Stomach (tissue), 9 donors: ENCODE data around the gene BNIP3. TPM values are rescaled to one million over a fixed set of nuclear protein-coding genes. Genes with fewer than 3 reads are reported as not detected.
A peak's percentile ranks its signal among the peaks of the same experiment; 100 is the strongest.

Experiments used
- DNase-seq, 2 donors: peaks; one replicate each; pipeline versions ENCODE4 v3.0.0 to v3.0.0-alpha.2; 2013 to 2019
- H3K27ac ChIP-seq, 5 donors: fragments of 200-600 bp in 4 of 5; sonication (generic) in 4 of 5; one replicate each; pipeline ENCODE4 v1.5.1; 2013 to 2019; ENCODE audit warnings: mild to moderate bottlenecking in 1 of 5, moderate library complexity in 1 of 5
- H3K27me3 ChIP-seq, 3 donors: fragments of 200-600 bp; sonication (generic); one replicate each; pipeline ENCODE4 v1.5.1; 2017 to 2019; ENCODE audit warnings: mixed run types in 1 of 3
- H3K36me3 ChIP-seq, 4 donors: fragments of 200-600 bp; sonication (generic); 1 replicate in 3 of 4; 2 replicates in 1 of 4; pipeline ENCODE4 v1.5.1; 2016 to 2019
- H3K4me1 ChIP-seq, 4 donors: fragments of 200-600 bp; sonication (generic); one replicate each; pipeline ENCODE4 v1.5.1; 2016 to 2019
- H3K4me3 ChIP-seq, 4 donors: fragments of 200-600 bp; sonication (generic) in 3 of 4; one replicate each; pipeline ENCODE4 v1.5.1; 2016 to 2019; ENCODE audit warnings: mild to moderate bottlenecking in 1 of 4
- H3K9me3 ChIP-seq, 4 donors: fragments of 200-600 bp; sonication (generic); one replicate each; pipeline ENCODE4 v1.5.1; 2016 to 2019
- EP300 ChIP-seq: sonication (generic); formaldehyde crosslinking; IDR thresholded peaks from one replicate; pipeline ENCODE4 v1.6.1; 2017; ENCODE audit warnings: antibody characterized with exemption
- POLR2A ChIP-seq, 4 donors: fragments of 450-650 bp; IDR thresholded peaks; one replicate each; pipeline ENCODE4 v1.6.1; 2016; ENCODE audit warnings: antibody characterized with exemption in 4 of 4, control low read depth in 2 of 4, mild to moderate bottlenecking in 1 of 4, moderate library complexity in 1 of 4
- POLR2AphosphoS5 ChIP-seq, 3 donors: sonication (generic); formaldehyde crosslinking; IDR thresholded peaks; one replicate each; pipeline ENCODE4 v1.6.1; 2016; ENCODE audit warnings: antibody characterized with exemption in 3 of 3
- WGBS, 5 donors: extraction: QIAGEN DNeasy Blood & Tissue Kit in 3 of 5; methylation state at CpG; one replicate each; pipeline versions ENCODE4 v1.1.5 to v1.1.7; 2013 to 2018; 5-methylcytosine and 5-hydroxymethylcytosine counted together
- intact Hi-C: fragments of 100-400 bp; cut with DNase I; formaldehyde crosslinking; loops from one replicate; pipeline ENCODE4 v1.15.1; 2023; ENCODE audit warnings: low total_unique reads
- polyA plus RNA-seq, 3 donors: library from polyadenylated mRNA; stranded (reverse); fragments of 200-250 nt; gene quantifications; one replicate each; pipeline ENCODE4 v1.2.3, GENCODE V29; 2013
- total RNA-seq, 5 donors: library from RNA; depleted of rRNA; stranded (reverse); fragments of >200 nt; gene quantifications; one replicate each; pipeline versions ENCODE4 v1.1.0 to v1.2.3, GENCODE V29; 2014 to 2016
- TF ChIP-seq, protein P1 (sequence below), 7 experiments: fragments of 450-650 bp in 4 of 7; fragments of 200-600 bp in 3 of 7; sonication (generic) in 3 of 7; IDR thresholded peaks; one replicate each; pipeline ENCODE4 v1.5.1; 2016 to 2019; ENCODE audit warnings: antibody characterized with exemption in 7 of 7, control low read depth in 2 of 7, mild to moderate bottlenecking in 1 of 7
- donor health status: healthy with polysubstance abuse.
- donor health status: Bipolar disorder and iron deficiency.
- donor health status: healthy.

Gene BNIP3
- total and polyA plus RNA-seq, 8 donors: 9.8 to 81.7 (median 22.0) TPM

DNA sequence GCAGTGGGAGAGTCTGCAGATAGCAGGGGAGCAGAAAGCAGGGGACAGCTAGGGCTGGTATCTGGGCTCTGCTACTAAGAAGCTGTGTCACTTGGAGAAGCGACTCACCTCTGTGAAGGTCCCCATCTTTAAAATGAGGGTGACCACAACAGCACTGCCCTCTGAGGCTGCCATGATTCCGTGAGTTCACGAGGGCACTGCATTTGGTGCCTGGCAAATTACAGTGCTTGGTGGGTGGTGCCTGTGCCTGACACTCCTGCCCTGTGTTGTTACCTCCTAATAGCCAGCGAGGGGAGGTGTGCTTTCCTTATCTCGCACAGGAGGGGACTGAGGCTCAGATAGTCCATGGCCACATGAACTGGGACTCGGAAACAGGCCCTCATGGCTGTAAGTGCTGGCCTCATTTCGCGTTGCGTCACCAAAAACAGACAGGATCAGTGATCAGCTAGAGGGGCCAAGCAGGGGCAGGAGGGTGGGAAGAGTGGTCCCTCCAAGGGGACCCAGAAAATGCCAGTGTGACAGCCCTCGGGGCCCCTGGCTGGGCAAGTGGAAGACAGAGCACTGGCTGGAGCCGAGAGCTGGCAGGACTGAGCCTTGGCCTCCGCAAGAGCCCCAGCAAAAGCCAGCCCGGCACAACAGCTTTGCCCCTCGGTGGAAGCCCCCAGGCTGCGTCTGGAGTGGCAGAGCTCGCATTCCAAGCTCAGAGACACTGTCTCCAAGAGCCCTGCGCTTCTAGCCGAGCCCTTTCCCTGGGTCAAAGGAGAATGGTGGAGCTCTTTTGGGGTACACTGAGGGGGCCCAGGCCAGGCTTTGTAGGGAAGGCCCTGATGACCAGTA is 17.3 kb upstream of the BNIP3 start:
- DNase-seq: no peak
- no peak for TF ChIP-seq EP300
- TF ChIP-seq POLR2AphosphoS5 (IDR thresholded peaks at IDR 0.05): no peak
- no peak for TF ChIP-seq POLR2A (IDR thresholded peaks at IDR 0.05)
- TF ChIP-seq, protein P1, sequence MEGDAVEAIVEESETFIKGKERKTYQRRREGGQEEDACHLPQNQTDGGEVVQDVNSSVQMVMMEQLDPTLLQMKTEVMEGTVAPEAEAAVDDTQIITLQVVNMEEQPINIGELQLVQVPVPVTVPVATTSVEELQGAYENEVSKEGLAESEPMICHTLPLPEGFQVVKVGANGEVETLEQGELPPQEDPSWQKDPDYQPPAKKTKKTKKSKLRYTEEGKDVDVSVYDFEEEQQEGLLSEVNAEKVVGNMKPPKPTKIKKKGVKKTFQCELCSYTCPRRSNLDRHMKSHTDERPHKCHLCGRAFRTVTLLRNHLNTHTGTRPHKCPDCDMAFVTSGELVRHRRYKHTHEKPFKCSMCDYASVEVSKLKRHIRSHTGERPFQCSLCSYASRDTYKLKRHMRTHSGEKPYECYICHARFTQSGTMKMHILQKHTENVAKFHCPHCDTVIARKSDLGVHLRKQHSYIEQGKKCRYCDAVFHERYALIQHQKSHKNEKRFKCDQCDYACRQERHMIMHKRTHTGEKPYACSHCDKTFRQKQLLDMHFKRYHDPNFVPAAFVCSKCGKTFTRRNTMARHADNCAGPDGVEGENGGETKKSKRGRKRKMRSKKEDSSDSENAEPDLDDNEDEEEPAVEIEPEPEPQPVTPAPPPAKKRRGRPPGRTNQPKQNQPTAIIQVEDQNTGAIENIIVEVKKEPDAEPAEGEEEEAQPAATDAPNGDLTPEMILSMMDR (IDR thresholded peaks at IDR 0.05): no peak
- intact Hi-C loops: no loop called here
- peaks cover 19 to 40% (median 30%) of the 10 kb centered on the region in 4 donors for H3K4me1 ChIP-seq
- peaks cover 0 to 9% (median 0%) of the 10 kb centered on the region in 3 donors for H3K27me3 ChIP-seq
- H3K27ac ChIP-seq: peak overlapping the region in 2 of 5 donors; percentile 86 to 91
- H3K4me3 ChIP-seq: no peak overlapping the region
- WGBS, 5 donors: 86 to 95% (median 90%) methylated on average over 18 of the region's 18 CpGs
- H3K9me3 ChIP-seq: no peaks in the 10 kb centered on the region
- H3K36me3 ChIP-seq: no peaks in the 10 kb centered on the region

DNA sequence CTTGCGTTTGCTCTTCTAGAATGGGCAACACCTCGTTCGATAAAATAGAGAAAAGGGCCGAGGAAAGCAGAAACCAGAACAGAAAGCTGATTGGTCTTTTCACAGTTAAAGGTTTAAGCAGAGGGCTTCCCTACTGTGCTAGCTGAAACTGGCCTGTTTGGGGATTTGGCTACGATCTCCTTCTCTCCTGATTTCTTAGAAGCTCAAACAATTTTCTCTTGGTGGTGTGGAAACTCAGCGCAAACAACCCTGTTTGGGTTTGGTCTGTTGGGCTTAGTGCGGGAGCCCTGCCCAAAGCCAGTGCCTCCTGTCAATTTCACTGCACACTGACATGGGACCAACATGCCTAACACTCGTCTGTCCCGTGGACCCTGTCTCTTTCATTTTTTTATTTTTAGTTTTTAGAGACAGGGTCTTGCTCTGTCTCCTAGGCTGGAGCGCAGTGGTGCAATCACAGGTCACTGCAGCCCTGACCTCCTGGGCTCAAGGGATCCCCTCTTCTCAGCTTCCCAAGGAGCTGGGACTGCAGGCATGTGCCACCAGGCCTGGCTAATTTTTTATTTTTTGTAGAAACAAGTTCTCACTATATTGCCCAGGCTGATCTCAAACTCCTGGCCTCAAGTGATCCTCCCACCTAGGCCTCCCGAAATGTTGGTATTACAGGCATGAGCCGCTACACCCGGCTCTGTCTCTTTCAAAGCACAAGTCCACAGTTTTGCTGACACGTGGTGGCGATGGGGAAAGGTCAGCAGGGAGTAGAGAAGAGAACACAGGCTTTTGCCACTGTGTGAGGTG is 16.5 kb upstream of the BNIP3 start:
- Histone ChIP-seq H3K36me3 (no peaks in the 10 kb centered on the region), H3K27me3 (peaks cover 0 to under 1% (median 0%) of the 10 kb centered on the region in 3 donors), H3K27ac (peak overlapping the region; percentile 11 to 91 (median 81)), H3K4me3 (no peak overlapping the region), H3K4me1 (peaks cover 19 to 40% (median 30%) of the 10 kb centered on the region in 4 donors), H3K9me3 (no peaks in the 10 kb centered on the region)
- intact Hi-C loops: no loop called here
- DNase-seq: no peak
- 42 to 60% (median 53%) methylated on average over 15 of the region's 15 CpGs for WGBS, 5 donors
- TF ChIP-seq EP300: no peak
- TF ChIP-seq POLR2AphosphoS5 (IDR thresholded peaks at IDR 0.05): no peak
- TF ChIP-seq POLR2A (IDR thresholded peaks at IDR 0.05): no peak
- TF ChIP-seq, protein P1 (IDR thresholded peaks at IDR 0.05): no peak

DNA sequence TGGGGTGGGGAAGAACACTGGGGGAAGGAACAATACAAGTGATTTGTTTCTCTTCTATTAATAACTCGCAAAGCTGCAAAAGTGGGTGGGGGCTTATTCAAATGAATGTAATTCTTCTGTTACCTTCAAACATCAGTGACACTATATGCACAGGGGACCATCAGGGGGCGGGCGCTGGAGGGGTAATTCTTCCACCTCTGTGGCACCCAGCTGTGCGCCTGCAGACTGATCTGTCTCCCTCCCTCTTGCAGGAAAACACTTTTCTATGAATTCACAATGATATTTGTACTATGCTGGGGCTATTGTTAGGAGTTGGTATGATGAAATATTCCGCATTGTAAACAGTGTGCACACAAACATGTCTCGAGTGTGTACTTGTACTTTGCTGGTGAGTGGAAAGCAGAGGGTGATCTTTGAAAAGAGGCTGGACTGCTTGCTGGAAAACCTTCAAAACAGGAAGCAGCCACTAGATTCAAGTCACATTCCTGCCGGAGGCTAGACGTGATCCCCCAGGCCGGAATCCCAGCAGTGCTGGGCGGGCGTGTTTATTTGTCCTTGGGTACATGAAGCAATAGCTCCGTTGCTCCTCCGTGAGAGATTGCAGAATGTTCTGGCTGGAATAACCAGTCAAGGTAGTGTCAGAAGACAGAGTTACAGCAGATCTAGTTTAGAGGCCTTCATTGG is 15.8 kb upstream of the BNIP3 start:
- H3K27ac ChIP-seq: peak overlapping the region; percentile 11 to 91 (median 81)
- 27 to 44% (median 30%) methylated on average over 6 to 13 of the region's 13 CpGs for WGBS, 5 donors

More for the DNA sequence above, 15.8 kb upstream of the BNIP3 start:
- Histone ChIP-seq H3K4me1 (peaks cover 19 to 40% (median 30%) of the 10 kb centered on the region in 4 donors), H3K4me3 (peak overlapping the region in 1 of 4 donors; percentile 3), H3K27me3 (no peaks in the 10 kb centered on the region), H3K36me3 (no peaks in the 10 kb centered on the region), H3K9me3 (no peaks in the 10 kb centered on the region)
- peak; percentile 76 to 85 for DNase-seq
- TF ChIP-seq EP300 (no peak), POLR2A (IDR thresholded peaks at IDR 0.05) (no peak), POLR2AphosphoS5 (IDR thresholded peaks at IDR 0.05) (peak; percentile 64 to 81 (median 70))
- TF ChIP-seq, protein P1 (IDR thresholded peaks at IDR 0.05): no peak
- intact Hi-C loops: no loop called here
